Breast epithelium (tissue), 4 donors: ENCODE data around the gene GMPR. TPM values are rescaled to one million over a fixed set of nuclear protein-coding genes. Genes with fewer than 3 reads are reported as not detected.

Source experiments
- DNase-seq, 2 donors: peaks; one replicate each; pipeline ENCODE4 v3.0.0-alpha.2; 2019; ENCODE audit warnings: low spot score in 2 of 2
- H3K27ac ChIP-seq, 2 donors: fragments of 200-600 bp; sonication (generic) in 1 of 2; one replicate each; pipeline ENCODE4 v1.5.1; 2016 to 2019; ENCODE audit warnings: mild to moderate bottlenecking in 1 of 2
- H3K27me3 ChIP-seq, 2 donors: fragments of 200-600 bp; sonication (generic) in 1 of 2; one replicate each; pipeline versions ENCODE4 v1.5.1 to v1.6.0; 2017 to 2019; ENCODE audit warnings: control low read depth in 1 of 2, mild to moderate bottlenecking in 1 of 2
- H3K36me3 ChIP-seq: fragments of 200-600 bp; one replicate; pipeline ENCODE4 v1.5.1; 2019
- H3K4me1 ChIP-seq, 2 donors: fragments of 200-600 bp; sonication (generic); one replicate each; pipeline ENCODE4 v1.5.1; 2016 to 2019; ENCODE audit warnings: control low read depth in 1 of 2
- H3K4me3 ChIP-seq, 3 donors: fragments of 200-600 bp; sonication (generic); 1 replicate in 2 of 3; 2 replicates in 1 of 3; pipeline ENCODE4 v1.5.1; 2016 to 2019; ENCODE audit warnings: mild to moderate bottlenecking in 3 of 3, moderate library complexity in 2 of 3
- H3K9me3 ChIP-seq, 2 donors: fragments of 200-600 bp; sonication (generic) in 1 of 2; one replicate each; pipeline ENCODE4 v1.5.1; 2016 to 2019; ENCODE audit warnings: control low read depth in 1 of 2
- CTCF ChIP-seq, 3 donors: fragments of 450-650 bp; IDR thresholded peaks; one replicate each; pipeline ENCODE4 v1.5.1; 2016 to 2017; ENCODE audit warnings: antibody characterized with exemption in 3 of 3, mild to moderate bottlenecking in 3 of 3, moderate library complexity in 3 of 3
- POLR2A ChIP-seq: fragments of 450-650 bp; IDR thresholded peaks from one replicate; pipeline ENCODE4 v1.6.1; 2016; ENCODE audit warnings: antibody characterized with exemption, mild to moderate bottlenecking, moderate library complexity
- POLR2AphosphoS5 ChIP-seq, 3 donors: sonication (generic); formaldehyde crosslinking; IDR thresholded peaks; one replicate each; pipeline ENCODE4 v1.6.1; 2017; ENCODE audit warnings: antibody characterized with exemption in 3 of 3
- intact Hi-C: fragments of 100-400 bp; cut with DNase I; formaldehyde crosslinking; loops from one replicate; pipeline ENCODE4 v1.15.1; 2023; ENCODE audit warnings: low total_unique reads
- total RNA-seq, 3 donors: library from RNA; depleted of rRNA; stranded (reverse); fragments of >200 nt; gene quantifications; one replicate each; pipeline ENCODE4 v1.1.0, GENCODE V29; 2016

GMPR gene
- total RNA-seq, 3 donors from 2014 or later, result 4.3 to 16.4 (median 5.9) TPM

DNA sequence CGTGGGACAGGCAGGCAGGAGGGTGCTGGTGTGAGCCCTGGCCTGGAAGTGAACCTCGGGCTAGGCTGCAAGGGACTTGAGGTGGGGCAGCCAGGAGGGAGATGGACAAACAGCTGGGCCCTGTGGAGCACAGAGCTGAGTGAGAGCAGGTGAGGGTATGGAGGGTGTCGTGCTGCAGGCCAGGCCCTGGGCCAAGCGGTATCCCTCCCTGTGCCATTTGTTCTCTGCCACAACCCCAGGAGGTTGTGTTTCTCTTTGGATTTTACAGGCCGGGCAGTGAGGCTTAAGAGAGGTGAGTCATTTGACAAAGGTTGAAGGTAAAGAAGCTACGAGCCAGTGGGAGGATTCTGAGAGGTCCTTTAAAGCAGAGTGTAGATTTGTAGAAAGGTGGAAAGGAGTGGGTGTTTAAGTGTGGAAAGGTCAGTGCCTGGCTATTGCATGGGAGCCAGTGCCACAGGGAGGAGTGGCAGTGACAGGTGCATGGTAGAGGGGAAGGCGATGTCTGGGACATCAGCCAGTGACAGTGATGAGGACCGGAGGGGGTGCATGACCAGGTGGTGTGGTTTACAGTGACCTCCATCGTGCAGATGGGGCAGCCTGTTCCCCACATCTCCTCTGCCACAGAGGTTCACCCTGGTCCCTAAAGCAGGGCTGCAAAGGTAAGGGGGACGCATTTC, 39.8 kb downstream of the GMPR start:
- DNase-seq, result no peak
- intact Hi-C loops, result no loop called here
- Histone ChIP-seq H3K9me3 (no peaks in the 10 kb centered on the region), H3K4me3 (no peak overlapping the region), H3K27ac (no peak overlapping the region), H3K27me3 (no peaks in the 10 kb centered on the region), H3K36me3 (no peaks in the 10 kb centered on the region), H3K4me1 (no peaks in the 10 kb centered on the region)
- TF ChIP-seq POLR2A (no peak), POLR2AphosphoS5 (IDR thresholded peaks at IDR 0.05) (no peak), CTCF (IDR thresholded peaks at IDR 0.05) (no peak)

GRCh38 chr6:16278750-16279149, 40.4 kb downstream of the GMPR start:
- TF ChIP-seq CTCF (IDR thresholded peaks at IDR 0.05), result no peak
- no peak for TF ChIP-seq POLR2AphosphoS5 (IDR thresholded peaks at IDR 0.05)
- no peak for TF ChIP-seq POLR2A
- H3K9me3 ChIP-seq, result no peaks in the 10 kb centered on the region
- no peaks in the 10 kb centered on the region for H3K4me1 ChIP-seq
- no peak overlapping the region for H3K27ac ChIP-seq
- intact Hi-C loops, result no loop called here
- H3K4me3 ChIP-seq, result no peak overlapping the region
- no peak for DNase-seq
- no peaks in the 10 kb centered on the region for H3K36me3 ChIP-seq
- no peaks in the 10 kb centered on the region for H3K27me3 ChIP-seq

DNA sequence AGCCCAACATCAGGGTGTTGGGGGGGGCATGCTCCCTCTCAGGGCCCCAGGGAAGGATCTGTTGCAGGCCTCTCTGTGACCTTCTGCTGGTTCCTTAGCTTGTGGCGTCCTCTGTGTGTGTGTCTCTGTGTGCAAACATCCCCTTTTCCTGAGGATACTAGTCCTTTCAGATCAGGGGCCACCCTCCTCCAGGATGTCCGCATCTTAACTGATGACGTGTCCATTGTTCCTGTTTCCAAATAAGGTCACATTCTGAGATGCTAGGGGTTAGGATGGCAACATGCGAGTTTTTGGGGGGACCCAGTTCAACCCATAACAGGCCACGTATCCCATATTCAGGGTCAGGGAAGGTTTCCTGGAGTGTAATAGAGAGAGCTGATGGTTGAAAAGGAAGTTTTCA, 40.9 kb downstream of the GMPR start:
- H3K4me3 ChIP-seq, result no peak overlapping the region
- no peaks in the 10 kb centered on the region for H3K36me3 ChIP-seq
- intact Hi-C loops, result no loop called here
- H3K27ac ChIP-seq, result no peak overlapping the region
- H3K4me1 ChIP-seq, result no peaks in the 10 kb centered on the region
- DNase-seq, result no peak
- no peak for TF ChIP-seq CTCF (IDR thresholded peaks at IDR 0.05)
- no peak for TF ChIP-seq POLR2AphosphoS5 (IDR thresholded peaks at IDR 0.05)
- no peak for TF ChIP-seq POLR2A
- H3K9me3 ChIP-seq, result no peaks in the 10 kb centered on the region
- no peaks in the 10 kb centered on the region for H3K27me3 ChIP-seq

GRCh38 chr6:16282370-16282769, 44.0 kb downstream of the GMPR start:
- H3K36me3 ChIP-seq, result no peaks in the 10 kb centered on the region
- intact Hi-C loops, result no loop called here
- H3K9me3 ChIP-seq, result no peaks in the 10 kb centered on the region

More at GRCh38 chr6:16282370-16282769, 44.0 kb downstream of the GMPR start:
- Histone ChIP-seq H3K27ac (no peak overlapping the region), H3K27me3 (no peaks in the 10 kb centered on the region), H3K4me3 (no peak overlapping the region), H3K4me1 (no peaks in the 10 kb centered on the region)
- no peak for DNase-seq
- TF ChIP-seq POLR2A (no peak), POLR2AphosphoS5 (IDR thresholded peaks at IDR 0.05) (no peak), CTCF (IDR thresholded peaks at IDR 0.05) (no peak)
